ENCODE results near the gene TTLL6.
A peak's percentile ranks its signal among the peaks of the same experiment; 100 is the strongest.

TTLL6 gene

GRCh38 chr17:48735062-48735351 lies 82.0 kb downstream of the TTLL6 start:
- no peak for DNase-seq

GRCh38 chr17:48734333-48735061 lies 82.5 kb downstream of the TTLL6 start:
- no peak for DNase-seq

GRCh38 chr17:48733632-48734328 lies 83.2 kb downstream of the TTLL6 start:
- no peak for DNase-seq

GRCh38 chr17:48732688-48733629 lies 84.1 kb downstream of the TTLL6 start:
- no peak for DNase-seq

GRCh38 chr17:48731355-48731754 lies 85.7 kb downstream of the TTLL6 start:
- no peak for DNase-seq

GRCh38 chr17:48730240-48730550 lies 86.8 kb downstream of the TTLL6 start:
- DNase-seq: no peak

GRCh38 chr17:48729335-48730239 lies 87.4 kb downstream of the TTLL6 start:
- DNase-seq: no peak

- peak in 1 of 4 experiments; percentile 22 for DNase-seq
Observed at GRCh38 chr17:48728232-48729231, 88.5 kb downstream of the TTLL6 start, which contains the start of gene HOXB13. HOXB13 (minus strand) TSS chr17:48728750; CDS start chr17:48728593, 157 bp downstream.

- DNase-seq: no peak
Observed at GRCh38 chr17:48727415-48728175, 89.4 kb downstream of the TTLL6 start.

GRCh38 chr17:48726916-48727286 lies 90.1 kb downstream of the TTLL6 start:
- DNase-seq: no peak

GRCh38 chr17:48726114-48726915 lies 90.7 kb downstream of the TTLL6 start:
- no peak for DNase-seq

- DNase-seq: no peak
Observed at GRCh38 chr17:48725288-48726064, 91.6 kb downstream of the TTLL6 start.

GRCh38 chr17:48725004-48725287 lies 92.1 kb downstream of the TTLL6 start:
- no peak for DNase-seq

- peak; percentile 43 to 70 (median 52) for DNase-seq
Observed at GRCh38 chr17:48724251-48725003, 92.6 kb downstream of the TTLL6 start.

GRCh38 chr17:48723423-48724250 lies 93.4 kb downstream of the TTLL6 start:
- DNase-seq: no peak

GRCh38 chr17:48722915-48723422 lies 94.1 kb downstream of the TTLL6 start, which contains the start of gene PRAC2:
PRAC2 (plus strand) TSS chr17:48723185; CDS start chr17:48724411, 1,226 bp downstream.
- DNase-seq: no peak
